Activated CD4-positive, alpha-beta T cell treated with anti-CD3 and anti-CD28 coated beads, Interleukin-2, amount 50 U/mL, for 16 hours (primary cell): ENCODE data around the gene SLC25A21.
"Not testable (repeated sequence)": the region's sequence is repeated elsewhere in the genome, so short reads cannot be mapped to it uniquely, and the experiment has no call there.

ENCODE experiments used
- DNase-seq: peaks from one replicate; pipeline ENCODE4 v3.0.0-alpha.2; 2020

SLC25A21 gene

GRCh38 chr14:36747411-36748184, 424.8 kb downstream of the SLC25A21 start:
- peak; percentile 3 for DNase-seq

- no peak for DNase-seq
These were observed 425.5 kb downstream of the SLC25A21 start for GRCh38 chr14:36746872-36747271.

GRCh38 chr14:36741858-36742257, 430.5 kb downstream of the SLC25A21 start:
- DNase-seq = no peak

GRCh38 chr14:36738269-36738668, 434.1 kb downstream of the SLC25A21 start:
- no peak for DNase-seq

- DNase-seq = no peak
These were observed 446.3 kb downstream of the SLC25A21 start for GRCh38 chr14:36726128-36726527.

- DNase-seq = no peak
These were observed 448.2 kb downstream of the SLC25A21 start for GRCh38 chr14:36724162-36724561.

GRCh38 chr14:36723530-36723929, 448.9 kb downstream of the SLC25A21 start:
- no peak for DNase-seq

- DNase-seq = no peak
These were observed 450.5 kb downstream of the SLC25A21 start for GRCh38 chr14:36721877-36722276.

GRCh38 chr14:36720657-36721056, 451.7 kb downstream of the SLC25A21 start:
- no peak for DNase-seq

GRCh38 chr14:36719823-36720222, 452.6 kb downstream of the SLC25A21 start:
- no peak for DNase-seq

GRCh38 chr14:36718216-36718615, 454.2 kb downstream of the SLC25A21 start:
- no peak for DNase-seq

GRCh38 chr14:36717363-36717762, 455.0 kb downstream of the SLC25A21 start:
- DNase-seq = no peak

GRCh38 chr14:36716614-36717184, 455.7 kb downstream of the SLC25A21 start:
- DNase-seq = no peak

- no peak for DNase-seq
These were observed 458.3 kb downstream of the SLC25A21 start for GRCh38 chr14:36713960-36714703.

GRCh38 chr14:36707570-36707969, 464.8 kb downstream of the SLC25A21 start:
- DNase-seq = no peak

- no peak for DNase-seq
These were observed 469.9 kb downstream of the SLC25A21 start for GRCh38 chr14:36702474-36702873.

- no peak for DNase-seq
These were observed 471.3 kb downstream of the SLC25A21 start for GRCh38 chr14:36701132-36701531.

- DNase-seq = no peak
These were observed 471.8 kb downstream of the SLC25A21 start for GRCh38 chr14:36700651-36701050.

- not testable (repeated sequence) for DNase-seq
These were observed 473.0 kb downstream of the SLC25A21 start for GRCh38 chr14:36699420-36699819.

- DNase-seq = no peak
These were observed 481.9 kb downstream of the SLC25A21 start for GRCh38 chr14:36690311-36691040.

- DNase-seq = no peak
These were observed 487.5 kb downstream of the SLC25A21 start for GRCh38 chr14:36684946-36685345.

- DNase-seq = no peak
These were observed 489.2 kb downstream of the SLC25A21 start for GRCh38 chr14:36683083-36683724.

- no peak for DNase-seq
These were observed 490.1 kb downstream of the SLC25A21 start for GRCh38 chr14:36682338-36682737.
